HCT116 (cell line): ENCODE measurements around the gene GP1BA.

Experiments used
- POLR2A ChIP-seq: IDR thresholded peaks from 2 replicates; pipeline ENCODE4 v1.7.0; 2011; ENCODE audit warnings: borderline replicate concordance; ENCODE audit not compliant: insufficient read depth, insufficient read length; ENCODE audit errors: extremely low read depth
- TF ChIP-seq, protein P1 (sequence below): IDR thresholded peaks from 2 replicates; pipeline ENCODE4 v1.6.1; 2012

DNA sequence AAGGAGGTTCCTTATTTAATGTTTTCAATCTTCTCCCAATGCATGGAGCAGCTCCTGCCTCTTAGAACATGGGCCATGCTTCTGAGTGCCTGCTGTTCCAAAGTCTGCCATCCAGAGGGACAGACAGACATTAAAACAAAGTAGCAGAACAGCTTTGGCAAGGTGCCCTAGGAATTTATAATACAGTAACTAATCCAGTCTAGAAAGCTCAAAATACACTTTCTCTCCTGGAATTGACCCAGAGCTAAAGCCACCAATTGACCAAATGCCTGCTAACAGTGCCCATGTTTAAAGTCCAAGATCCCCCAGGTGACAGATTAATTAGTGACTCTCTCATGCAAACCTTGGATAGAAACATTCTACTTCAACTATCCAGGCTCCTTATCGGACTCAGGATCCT lies 18.1 kb upstream of the GP1BA start:
- no peak for TF ChIP-seq POLR2A
- TF ChIP-seq, protein P1, sequence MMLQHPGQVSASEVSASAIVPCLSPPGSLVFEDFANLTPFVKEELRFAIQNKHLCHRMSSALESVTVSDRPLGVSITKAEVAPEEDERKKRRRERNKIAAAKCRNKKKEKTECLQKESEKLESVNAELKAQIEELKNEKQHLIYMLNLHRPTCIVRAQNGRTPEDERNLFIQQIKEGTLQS, result no peak
